Sigmoid colon (tissue), 7 donors: ENCODE data around the gene TRPM2. TPM values are rescaled to one million over a fixed set of nuclear protein-coding genes. Genes with fewer than 3 reads are reported as not detected.

Experiments
- DNase-seq: peaks from one replicate; pipeline ENCODE4 v3.0.0-alpha.2; 2019
- H3K27ac ChIP-seq, 4 donors: fragments of 200-600 bp; sonication (generic); one replicate each; pipeline ENCODE4 v1.5.1; 2016 to 2019; ENCODE audit warnings: mild to moderate bottlenecking in 1 of 4
- H3K27me3 ChIP-seq, 3 donors: fragments of 200-600 bp; sonication (generic); one replicate each; pipeline ENCODE4 v1.5.1; 2019; ENCODE audit warnings: mild to moderate bottlenecking in 1 of 3
- H3K36me3 ChIP-seq, 4 donors: fragments of 200-600 bp; sonication (generic); one replicate each; pipeline ENCODE4 v1.5.1; 2016 to 2019
- H3K4me1 ChIP-seq, 4 donors: fragments of 200-600 bp; sonication (generic); one replicate each; pipeline ENCODE4 v1.5.1; 2017 to 2019
- H3K4me3 ChIP-seq, 4 donors: fragments of 200-600 bp; sonication (generic); one replicate each; pipeline ENCODE4 v1.5.1; 2017 to 2019; ENCODE audit warnings: mild to moderate bottlenecking in 2 of 4, moderate library complexity in 1 of 4
- H3K9me3 ChIP-seq, 4 donors: fragments of 200-600 bp in 3 of 4; sonication (generic) in 3 of 4; one replicate each; pipeline versions ENCODE4 v1.5.1 to v1.6.1; 2013 to 2019
- EP300 ChIP-seq, 4 donors: sonication (generic); formaldehyde crosslinking; IDR thresholded peaks; one replicate each; pipeline ENCODE4 v1.6.1; 2017; ENCODE audit warnings: antibody characterized with exemption in 4 of 4
- POLR2A ChIP-seq, 2 donors: fragments of 450-650 bp; IDR thresholded peaks; one replicate each; pipeline ENCODE4 v1.6.1; 2016; ENCODE audit warnings: antibody characterized with exemption in 2 of 2, mild to moderate bottlenecking in 2 of 2, moderate library complexity in 2 of 2
- POLR2AphosphoS5 ChIP-seq, 4 donors: sonication (generic); formaldehyde crosslinking; IDR thresholded peaks; one replicate each; pipeline ENCODE4 v1.6.1; 2017; ENCODE audit warnings: antibody characterized with exemption in 4 of 4
- WGBS, 2 donors: extraction: QIAGEN DNeasy Blood & Tissue Kit; methylation state at CpG; one replicate each; pipeline ENCODE4 v1.1.7; 2013; 5-methylcytosine and 5-hydroxymethylcytosine counted together
- intact Hi-C: fragments of 100-400 bp; cut with DNase I; formaldehyde crosslinking; loops from one replicate; pipeline ENCODE4 v1.15.1; 2023
- polyA plus RNA-seq, 3 donors: library from polyadenylated mRNA; stranded (reverse); fragments of 200-250 nt; gene quantifications; one replicate each; pipeline ENCODE4 v1.2.3, GENCODE V29; 2013
- total RNA-seq, 4 donors: library from RNA; depleted of rRNA; stranded (reverse); fragments of >200 nt; gene quantifications; one replicate each; pipeline ENCODE4 v1.1.0, GENCODE V29; 2016
- TF ChIP-seq, protein P1 (sequence below), 4 experiments: fragments of 450-650 bp in 3 of 4; fragments of 200-600 bp in 1 of 4; IDR thresholded peaks; one replicate each; pipeline ENCODE4 v1.5.1; 2016 to 2019; ENCODE audit warnings: antibody characterized with exemption in 4 of 4, mild to moderate bottlenecking in 3 of 4, moderate library complexity in 2 of 4
- donor health status: healthy with polysubstance abuse.
- donor health status: Bipolar disorder and iron deficiency.
- donor health status: healthy.

The TRPM2 gene
- total and polyA plus RNA-seq, 7 donors = 1.6 to 4.9 (median 3.4) TPM

DNA sequence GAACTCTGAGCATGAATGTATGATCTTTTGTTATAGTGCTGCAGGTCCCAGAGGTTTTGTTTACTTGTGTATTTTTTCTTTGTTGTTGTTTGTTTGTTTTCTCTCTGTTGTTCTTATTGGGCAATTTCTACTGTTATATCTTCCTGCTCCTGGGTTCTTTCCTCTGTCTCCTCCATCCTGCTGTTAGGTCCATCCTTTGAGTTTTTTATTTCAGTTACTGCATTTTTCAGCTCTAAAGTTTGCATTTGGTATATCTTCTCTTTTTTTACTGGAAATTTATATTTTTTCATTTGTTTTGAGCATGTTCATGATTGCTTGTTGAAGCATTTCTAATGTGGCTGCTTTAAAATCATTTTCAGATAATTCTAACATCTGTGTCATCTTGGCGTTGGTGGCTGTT lies 9.9 kb downstream of the TRPM2 start:
- peaks cover 0 to 17% (median 1%) of the 10 kb centered on the region in 3 donors for H3K27me3 ChIP-seq

DNA sequence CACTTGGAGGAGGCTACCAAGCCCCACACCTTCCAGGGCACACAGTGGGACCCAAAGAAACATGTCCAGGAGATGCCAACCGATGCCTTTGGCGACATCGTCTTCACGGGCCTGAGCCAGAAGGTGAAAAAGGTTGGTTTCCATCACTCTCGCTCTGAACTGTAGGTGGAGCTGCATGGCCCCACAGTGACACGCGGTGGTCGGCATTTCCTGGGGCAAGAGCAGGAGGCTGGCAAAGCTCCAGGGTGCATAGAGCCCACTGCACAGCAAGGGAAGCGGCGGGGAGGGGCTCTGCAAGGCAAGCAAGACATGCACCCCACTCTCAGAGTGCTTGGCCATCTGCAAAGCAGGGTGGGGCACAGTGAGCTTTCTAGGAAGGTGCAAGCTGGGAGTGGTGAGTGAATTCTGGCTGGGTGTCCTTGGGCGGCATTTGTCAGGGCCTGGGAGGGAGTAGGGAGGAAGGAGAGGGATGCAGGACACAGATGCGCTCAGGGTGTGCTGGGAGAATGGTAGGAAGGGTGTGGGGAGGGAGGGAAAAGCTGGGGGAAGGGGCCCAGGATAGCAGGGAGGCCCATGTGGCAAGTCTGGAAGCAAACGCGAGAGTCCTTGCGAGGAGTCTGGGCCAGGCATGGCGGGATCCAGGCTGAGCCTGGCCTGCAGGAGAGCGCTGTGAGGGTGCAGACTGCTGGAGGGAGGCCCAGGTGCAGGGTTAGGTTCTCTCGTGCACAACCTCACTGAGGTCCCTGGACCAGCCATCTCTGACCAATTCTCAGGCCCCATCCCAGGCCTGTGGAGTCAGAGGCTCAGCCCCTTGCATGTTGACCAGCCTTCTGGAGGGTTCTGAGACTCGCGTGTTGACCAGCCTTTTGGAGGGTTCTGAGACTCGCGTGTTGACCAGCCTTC lies 11.0 kb downstream of the TRPM2 start:
- TF ChIP-seq POLR2A (IDR thresholded peaks at IDR 0.05) (no peak), POLR2AphosphoS5 (IDR thresholded peaks at IDR 0.05) (no peak), EP300 (IDR thresholded peaks at IDR 0.05) (no peak)
- TF ChIP-seq, protein P1, sequence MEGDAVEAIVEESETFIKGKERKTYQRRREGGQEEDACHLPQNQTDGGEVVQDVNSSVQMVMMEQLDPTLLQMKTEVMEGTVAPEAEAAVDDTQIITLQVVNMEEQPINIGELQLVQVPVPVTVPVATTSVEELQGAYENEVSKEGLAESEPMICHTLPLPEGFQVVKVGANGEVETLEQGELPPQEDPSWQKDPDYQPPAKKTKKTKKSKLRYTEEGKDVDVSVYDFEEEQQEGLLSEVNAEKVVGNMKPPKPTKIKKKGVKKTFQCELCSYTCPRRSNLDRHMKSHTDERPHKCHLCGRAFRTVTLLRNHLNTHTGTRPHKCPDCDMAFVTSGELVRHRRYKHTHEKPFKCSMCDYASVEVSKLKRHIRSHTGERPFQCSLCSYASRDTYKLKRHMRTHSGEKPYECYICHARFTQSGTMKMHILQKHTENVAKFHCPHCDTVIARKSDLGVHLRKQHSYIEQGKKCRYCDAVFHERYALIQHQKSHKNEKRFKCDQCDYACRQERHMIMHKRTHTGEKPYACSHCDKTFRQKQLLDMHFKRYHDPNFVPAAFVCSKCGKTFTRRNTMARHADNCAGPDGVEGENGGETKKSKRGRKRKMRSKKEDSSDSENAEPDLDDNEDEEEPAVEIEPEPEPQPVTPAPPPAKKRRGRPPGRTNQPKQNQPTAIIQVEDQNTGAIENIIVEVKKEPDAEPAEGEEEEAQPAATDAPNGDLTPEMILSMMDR (IDR thresholded peaks at IDR 0.05) = no peak
- 82 to 86% methylated on average over 22 of the region's 22 CpGs for WGBS, 2 donors
- no peak overlapping the region for H3K27ac ChIP-seq
- no peak overlapping the region for H3K4me3 ChIP-seq
- H3K9me3 ChIP-seq = peaks cover 0 to 2% (median 0%) of the 10 kb centered on the region in 4 donors
- DNase-seq = peak; percentile 22
- peaks cover 6 to 28% (median 11%) of the 10 kb centered on the region in 3 donors for H3K27me3 ChIP-seq
- H3K36me3 ChIP-seq = no peaks in the 10 kb centered on the region
- intact Hi-C loops = no loop called here
- no peaks in the 10 kb centered on the region for H3K4me1 ChIP-seq

More for the DNA sequence above, 9.9 kb downstream of the TRPM2 start:
- H3K4me1 ChIP-seq = no peaks in the 10 kb centered on the region
- peaks cover 0 to 2% (median 0%) of the 10 kb centered on the region in 4 donors for H3K9me3 ChIP-seq
- no peak for TF ChIP-seq POLR2AphosphoS5 (IDR thresholded peaks at IDR 0.05)
- no peak for TF ChIP-seq EP300 (IDR thresholded peaks at IDR 0.05)
- no peak for TF ChIP-seq POLR2A (IDR thresholded peaks at IDR 0.05)
- TF ChIP-seq, protein P1 (IDR thresholded peaks at IDR 0.05) = no peak
- intact Hi-C loops = no loop called here
- H3K4me3 ChIP-seq = no peak overlapping the region
- no peak overlapping the region for H3K27ac ChIP-seq
- no peaks in the 10 kb centered on the region for H3K36me3 ChIP-seq
- 89 to 91% methylated on average over 1 of the region's 1 CpG for whole genome bisulfite sequencing, 2 donors
- DNase-seq = no peak

DNA sequence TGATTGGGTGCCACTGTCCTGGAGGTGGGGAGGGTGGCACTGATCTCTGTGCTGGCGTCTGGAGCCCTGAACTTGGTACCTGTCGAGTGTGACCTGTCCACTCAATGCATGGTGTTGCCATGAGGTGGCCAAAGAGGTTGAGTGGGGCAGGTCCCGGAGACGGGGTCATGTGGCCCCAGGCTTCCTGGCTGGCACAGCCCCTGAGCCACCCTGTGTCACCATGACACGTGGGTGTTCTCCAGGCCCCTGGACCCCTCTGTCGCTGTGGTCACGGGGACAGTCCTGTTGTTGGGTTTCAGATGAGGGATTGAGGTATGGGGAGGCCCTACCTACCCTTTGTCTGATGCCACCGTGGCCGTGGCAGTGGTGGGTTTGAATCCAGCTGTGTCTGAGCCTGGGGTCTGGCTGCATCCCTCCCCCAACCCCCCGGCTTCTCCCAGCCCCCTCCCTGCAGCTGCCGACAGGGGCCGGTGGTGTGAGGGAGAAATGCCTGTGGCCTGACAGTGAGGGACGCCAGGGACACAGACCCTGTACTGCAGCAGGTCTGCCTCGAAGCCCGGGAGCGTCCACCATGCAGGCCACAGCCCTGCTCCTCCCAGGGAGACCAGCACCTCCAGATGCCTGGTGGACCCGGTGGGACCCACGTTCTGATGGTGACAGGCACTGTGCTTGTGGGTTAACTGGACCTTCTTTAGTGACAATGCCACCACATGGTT lies 12.0 kb downstream of the TRPM2 start:
- peaks cover 0 to 7% (median 6%) of the 10 kb centered on the region in 4 donors for H3K4me1 ChIP-seq
- WGBS, 2 donors = 88 to 92% methylated on average over 18 of the region's 18 CpGs
- H3K4me3 ChIP-seq = no peak overlapping the region
- no peaks in the 10 kb centered on the region for H3K36me3 ChIP-seq
- DNase-seq = peak; percentile 56
- peaks cover 0 to 2% (median 0%) of the 10 kb centered on the region in 4 donors for H3K9me3 ChIP-seq
- TF ChIP-seq POLR2AphosphoS5 (IDR thresholded peaks at IDR 0.05) = no peak
- TF ChIP-seq EP300 (IDR thresholded peaks at IDR 0.05) = no peak
- no peak for TF ChIP-seq POLR2A (IDR thresholded peaks at IDR 0.05)
- TF ChIP-seq, protein P1 (IDR thresholded peaks at IDR 0.05) = no peak
- no peak overlapping the region for H3K27ac ChIP-seq
- peaks cover 6 to 35% (median 11%) of the 10 kb centered on the region in 3 donors for H3K27me3 ChIP-seq
- intact Hi-C loops = no loop called here

DNA sequence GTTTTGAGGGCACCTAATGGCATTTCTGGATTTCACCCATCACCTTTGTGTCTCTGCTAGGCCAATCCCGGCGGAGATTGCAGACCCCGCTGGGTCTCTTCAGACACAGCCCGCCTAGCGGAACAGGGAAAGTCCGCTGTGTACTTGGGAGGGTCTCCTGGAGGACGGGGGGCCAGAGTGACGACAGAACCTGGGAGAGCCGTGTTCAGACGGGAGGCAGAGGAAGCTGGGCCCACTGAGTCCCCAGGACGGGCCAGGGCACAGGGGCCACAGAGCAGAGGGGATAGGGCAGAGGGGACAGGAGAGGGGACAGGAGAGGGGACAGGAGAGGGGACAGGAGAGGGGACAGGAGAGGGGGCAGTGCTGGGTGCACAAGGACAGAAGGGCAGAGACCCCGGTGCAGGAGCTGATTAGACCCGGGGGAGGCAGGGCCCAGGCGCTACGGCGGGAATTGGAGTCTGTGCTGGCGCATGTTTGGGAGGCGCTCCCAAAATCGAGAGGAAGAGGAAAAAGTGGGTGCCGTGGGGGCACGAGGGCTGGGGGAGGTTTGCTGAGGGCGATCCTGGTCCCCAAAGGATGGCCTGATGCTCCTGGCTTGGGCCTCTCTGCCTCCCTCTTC lies 12.7 kb downstream of the TRPM2 start:
- H3K27ac ChIP-seq = no peak overlapping the region
- H3K27me3 ChIP-seq = peaks cover 6 to 37% (median 11%) of the 10 kb centered on the region in 3 donors
- 91 to 93% methylated on average over 22 of the region's 22 CpGs for WGBS, 2 donors
- peaks cover 0 to 9% (median 7%) of the 10 kb centered on the region in 4 donors for H3K4me1 ChIP-seq
- intact Hi-C loops = no loop called here
- H3K4me3 ChIP-seq = no peak overlapping the region
- peaks cover 0 to 2% (median 0%) of the 10 kb centered on the region in 4 donors for H3K9me3 ChIP-seq
- H3K36me3 ChIP-seq = no peaks in the 10 kb centered on the region
- no peak for TF ChIP-seq POLR2AphosphoS5 (IDR thresholded peaks at IDR 0.05)
- no peak for TF ChIP-seq EP300 (IDR thresholded peaks at IDR 0.05)
- TF ChIP-seq, protein P1 (IDR thresholded peaks at IDR 0.05) = no peak
- no peak for TF ChIP-seq POLR2A (IDR thresholded peaks at IDR 0.05)
- DNase-seq = peak; percentile 54
